GM18505 (cell line): Measurements from ENCODE around the gene VMO1.

Experiments
- ATAC-seq: cut with Tn5 transposase; IDR thresholded peaks from one replicate; pipeline ENCODE4 v1.9.1; 2021; ENCODE audit not compliant: unreplicated experiment
- POLR2A ChIP-seq: IDR thresholded peaks from 4 replicates; pipeline ENCODE4 v1.6.1; 2011; ENCODE audit warnings: borderline replicate concordance; ENCODE audit not compliant: insufficient read depth, insufficient read length; ENCODE audit errors: extremely low read depth

Gene VMO1

DNA sequence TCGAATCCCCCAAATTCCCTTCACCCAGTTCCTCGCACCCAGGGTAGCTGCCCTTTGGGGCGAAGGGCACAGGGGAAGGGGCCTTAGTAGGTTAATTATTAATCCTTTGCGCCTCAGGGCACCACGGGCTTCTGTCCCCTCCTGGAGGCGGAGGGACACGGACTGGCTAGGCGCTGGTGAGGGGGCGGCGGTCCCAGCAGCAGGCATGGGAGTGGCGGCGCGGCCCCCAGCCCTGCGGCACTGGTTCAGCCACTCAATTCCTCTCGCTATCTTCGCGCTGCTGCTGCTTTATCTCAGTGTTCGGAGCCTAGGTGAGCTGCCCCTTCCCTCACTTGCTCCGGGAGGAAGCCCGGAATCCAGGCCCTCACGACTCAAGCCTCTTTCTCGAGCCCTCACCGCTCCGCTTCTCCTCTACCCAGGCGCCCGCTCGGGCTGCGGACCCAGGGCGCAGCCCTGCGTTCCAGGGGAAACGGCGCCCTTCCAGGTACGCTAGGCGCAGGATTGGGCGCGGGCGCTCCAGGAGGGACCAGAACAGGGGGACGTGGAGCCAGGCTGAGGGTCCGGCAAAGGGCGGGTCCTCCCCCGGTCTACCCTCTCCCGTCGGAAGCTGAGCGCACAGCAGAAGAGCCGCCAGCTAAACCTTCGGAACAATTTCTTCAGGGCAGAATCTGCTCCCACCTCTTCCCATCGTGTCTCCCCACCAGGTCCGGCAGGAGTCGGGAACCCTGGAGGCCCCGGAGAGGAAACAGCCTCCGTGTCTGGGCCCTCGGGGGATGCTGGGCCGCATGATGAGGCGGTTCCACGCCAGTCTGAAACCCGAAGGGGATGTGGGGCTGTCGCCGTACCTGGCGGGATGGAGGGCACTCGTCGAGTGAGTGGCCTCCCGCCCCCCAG lies 2.9 kb upstream of the VMO1 start, which contains the start of gene GLTPD2:
TSS of gene GLTPD2 (plus strand) at position 158 of the 894 bp plus-strand sequence. CDS start at position 206, 48 bp downstream.
- no peak for TF ChIP-seq POLR2A
- peak; percentile 23 for ATAC-seq

DNA sequence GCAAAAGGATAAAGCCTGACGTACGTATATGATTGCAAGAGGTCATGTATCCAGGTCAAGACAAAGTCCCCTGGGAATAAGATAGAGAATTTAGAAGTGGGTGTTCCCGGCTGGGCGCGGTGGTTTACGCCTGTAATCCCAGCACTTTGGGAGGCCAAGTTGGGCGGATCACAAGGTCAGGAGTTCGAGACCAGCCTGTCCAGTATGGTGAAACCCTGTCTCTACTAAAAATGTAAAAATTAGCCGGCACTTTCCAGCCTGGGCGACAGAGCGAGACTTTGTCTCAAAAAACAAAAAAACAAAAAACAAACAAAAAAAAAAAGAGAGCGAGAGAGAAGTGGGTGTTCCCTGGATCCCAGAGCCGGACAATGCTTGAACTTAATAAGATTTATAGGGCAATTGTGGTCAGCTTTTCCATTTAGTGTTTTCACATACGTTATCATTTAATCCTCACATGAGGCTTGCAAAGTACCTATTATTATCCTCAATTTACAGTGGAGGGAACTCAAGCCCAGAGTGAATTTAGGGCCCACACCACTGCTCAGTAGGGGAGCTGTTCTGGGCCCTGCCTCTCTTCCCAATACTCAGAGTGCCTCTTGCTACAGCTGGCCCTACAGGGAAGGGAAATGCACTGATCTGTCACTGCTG lies 2.1 kb upstream of the VMO1 start:
- no peak for TF ChIP-seq POLR2A
- ATAC-seq: no peak

GRCh38 chr17:4786516-4786915 lies 352 bp upstream of the VMO1 start:
- no peak for ATAC-seq
- TF ChIP-seq POLR2A: no peak

DNA sequence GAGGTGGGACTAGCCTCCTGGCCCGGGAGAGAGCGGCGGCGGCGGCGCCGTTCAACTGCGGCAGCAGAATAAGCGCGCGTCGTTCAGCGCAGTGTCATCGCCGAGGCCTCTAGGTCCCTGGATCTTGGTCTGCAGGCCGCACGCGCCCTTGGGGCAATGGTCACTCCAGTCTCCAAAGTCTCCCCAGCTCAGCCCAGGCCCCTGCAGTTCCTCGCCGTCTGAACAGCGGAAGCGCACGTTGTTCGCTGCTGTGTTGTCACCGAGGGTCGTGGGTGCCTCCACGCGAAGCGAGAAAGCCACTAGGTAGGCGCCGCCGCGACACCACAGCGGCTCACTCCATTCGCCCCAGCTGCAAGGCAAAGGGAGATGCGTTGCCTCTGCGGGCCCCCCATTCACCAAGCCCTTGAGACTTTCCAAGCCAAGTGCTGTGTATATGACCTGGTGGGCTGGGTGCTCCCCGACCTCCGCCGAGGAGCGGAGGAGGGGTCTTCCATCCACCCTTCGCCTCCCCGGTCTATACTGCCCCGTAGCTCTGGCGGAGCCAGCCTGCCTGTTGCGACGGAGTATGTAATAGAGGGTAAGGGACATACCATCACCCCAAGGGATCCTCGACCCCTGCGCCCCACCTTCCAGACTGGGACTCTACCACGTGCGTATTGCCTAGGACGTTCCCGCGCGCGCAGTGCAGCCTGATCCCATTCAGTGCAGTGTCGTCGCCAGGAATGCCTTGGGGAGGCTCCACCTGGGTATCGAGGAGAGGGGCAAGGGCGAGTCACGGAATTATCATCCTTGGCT lies 656 bp downstream of the VMO1 start:
- ATAC-seq: no peak
- no peak for TF ChIP-seq POLR2A

DNA sequence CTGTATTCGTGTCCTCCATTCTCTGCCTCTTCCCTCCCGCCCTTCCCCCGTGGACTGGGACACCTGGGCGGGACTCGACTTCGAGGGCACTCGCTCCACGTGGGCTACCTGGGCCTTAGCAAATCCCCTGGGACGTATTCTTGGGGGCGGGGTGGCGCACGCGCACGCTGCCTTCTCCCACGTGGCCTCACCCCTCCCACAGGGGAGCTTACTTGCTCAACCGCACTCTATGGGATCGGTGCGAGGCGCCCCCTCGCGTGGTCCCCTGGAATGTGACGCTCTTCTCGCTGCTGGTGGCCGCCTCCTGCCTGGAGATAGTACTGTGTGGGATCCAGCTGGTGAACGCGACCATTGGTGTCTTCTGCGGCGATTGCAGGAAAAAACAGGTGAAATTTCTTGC lies 3.5 kb downstream of the VMO1 start:
- no peak for ATAC-seq
- TF ChIP-seq POLR2A: no peak

- no peak for ATAC-seq
- no peak for TF ChIP-seq POLR2A
These were observed 5.7 kb downstream of the VMO1 start for GRCh38 chr17:4780325-4780955.

GRCh38 chr17:4777969-4778760 lies 8.0 kb downstream of the VMO1 start:
- no peak for TF ChIP-seq POLR2A
- no peak for ATAC-seq

- no peak for TF ChIP-seq POLR2A
- no peak for ATAC-seq
These were observed 13.9 kb downstream of the VMO1 start for GRCh38 chr17:4772235-4772613.

GRCh38 chr17:4771519-4772234 lies 14.5 kb downstream of the VMO1 start, which contains the start of gene TM4SF5:
Gene TM4SF5 (plus strand): TSS chr17:4771886. CDS start chr17:4771923, 37 bp downstream.
- TF ChIP-seq POLR2A: no peak
- ATAC-seq: no peak

DNA sequence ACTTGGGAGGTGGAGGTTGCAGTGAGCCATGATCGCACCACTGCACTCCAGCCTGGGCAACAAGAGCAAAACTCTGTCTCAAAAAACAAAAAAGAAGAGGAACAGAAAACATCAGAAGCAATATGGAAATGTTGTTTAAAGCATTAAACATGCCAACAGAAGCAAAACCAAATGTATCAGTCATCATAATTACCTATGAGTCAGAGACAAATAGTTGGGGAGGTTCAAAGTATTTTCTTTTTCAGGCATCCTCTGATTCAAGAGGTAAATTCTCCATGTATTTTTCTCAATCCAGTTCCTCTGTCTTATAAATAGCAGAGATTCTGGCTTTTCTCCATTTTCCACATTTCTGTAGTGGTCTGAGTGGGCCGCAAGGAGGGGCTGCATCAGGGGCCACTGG lies 16.5 kb downstream of the VMO1 start:
- no peak for ATAC-seq
- no peak for TF ChIP-seq POLR2A

- TF ChIP-seq POLR2A: no peak
- ATAC-seq: no peak
These were observed 17.9 kb downstream of the VMO1 start for GRCh38 chr17:4768298-4768697.
